HCT116 (cell line): Measurements from ENCODE around the gene MMP10. TPM values are rescaled to one million over a fixed set of nuclear protein-coding genes. Genes with fewer than 3 reads are reported as not detected.

Experiments used
- ATAC-seq: fragments of 200-7000 bp; cut with Tn5 transposase; 2 replicates; pipeline ENCODE4 v1.9.1; 2020; ENCODE audit warnings: mild to moderate bottlenecking, moderate library complexity
- BruUV-seq: library from RNA; stranded (reverse); fragments of 400-500 nt; replicated peaks from 2 replicates; lab custom pipeline; 2021; lab: Mats Ljungman, UMichigan
- CTCF ChIA-PET: fragments of 300-600 bp; sonication (Branson Sonifier 250); formaldehyde crosslinking; loops from one replicate; lab custom pipeline; 2021; ENCODE audit warnings: antibody characterized with exemption; lab: Charles Lee
- POLR2A ChIA-PET: fragments of 300-600, 350-600 bp; sonication (Branson Sonifier 250); formaldehyde crosslinking; loops from one replicate; lab custom pipeline; 2021; ENCODE audit warnings: antibody characterized with exemption; lab: Charles Lee
- RAD21 ChIA-PET, 2 experiments: fragments of 300-600 bp; sonication (Branson Sonifier 250); formaldehyde crosslinking; loops; one replicate each; lab custom pipeline; 2023; ENCODE audit warnings: low total read pairs in 2 of 2; ENCODE audit not compliant: uncharacterized antibody in 2 of 2, unreplicated experiment in 2 of 2, low non-redundant PET in 1 of 2; lab: Charles Lee
- DNase-seq: peaks from one replicate; pipeline ENCODE4 v3.0.0-alpha.2; 2010; ENCODE audit warnings: low read depth, low spot score
- H2AFZ ChIP-seq: fragments of 200-600 bp; shearing (Covaris generic), sonication (generic); 2 replicates; pipeline ENCODE4 v1.6.1; 2017; ENCODE audit warnings: low read depth, mixed run types, mixed read lengths, antibody characterized with exemption, low read length; ENCODE audit not compliant: poor library complexity, severe bottlenecking
- H3K27ac ChIP-seq: 2 replicates; pipeline ENCODE4 v1.5.1; 2012; ENCODE audit warnings: low read depth, low read length
- H3K27me3 ChIP-seq: fragments of 200-600 bp; sonication (generic); 2 replicates; pipeline ENCODE4 v1.6.1; 2016; ENCODE audit warnings: mixed run types, low read length, mixed read lengths; ENCODE audit not compliant: insufficient read depth
- H3K36me3 ChIP-seq, 2 experiments: fragments of 200-500 bp in 1 of 2; fragments of 200-600 bp in 1 of 2; sonication (Bioruptor generic) in 1 of 2; sonication (generic) in 1 of 2; 2 replicates each; pipeline versions ENCODE4 v1.5.1 to v1.6.1; 2014 to 2016; ENCODE audit warnings: low read length in 2 of 2, inconsistent platforms in 1 of 2, mixed read lengths in 1 of 2, mixed run types in 1 of 2; ENCODE audit not compliant: insufficient read depth in 2 of 2, control insufficient read depth in 1 of 2
- H3K4me1 ChIP-seq, 2 experiments: fragments of 200-600 bp in 1 of 2; sonication (generic) in 1 of 2; 2 replicates each; pipeline versions ENCODE4 v1.5.1 to v1.6.1; 2012 to 2017; ENCODE audit warnings: low read length in 2 of 2, inconsistent platforms in 1 of 2, mild to moderate bottlenecking in 1 of 2, mixed read lengths in 1 of 2, mixed run types in 1 of 2, moderate library complexity in 1 of 2; ENCODE audit not compliant: insufficient read depth in 2 of 2, control insufficient read depth in 1 of 2
- H3K4me2 ChIP-seq: fragments of 200-600 bp; sonication (generic); 2 replicates; pipeline ENCODE4 v1.6.1; 2017; ENCODE audit warnings: mixed run types, low read length, mixed read lengths
- H3K4me3 ChIP-seq, 2 experiments: fragments of 200-600 bp in 1 of 2; sonication (generic) in 1 of 2; replicated peaks in 1 of 2; 2 replicates each; pipeline ENCODE4 v1.5.1; 2011 to 2016; ENCODE audit warnings: low read length in 2 of 2, control low read depth in 1 of 2, low read depth in 1 of 2, mild to moderate bottlenecking in 1 of 2, mixed read lengths in 1 of 2, mixed run types in 1 of 2
- H3K79me2 ChIP-seq: fragments of 200-600 bp; sonication (generic); 2 replicates; pipeline ENCODE4 v1.6.1; 2017; ENCODE audit warnings: mild to moderate bottlenecking, mixed run types, low read length, moderate library complexity, mixed read lengths; ENCODE audit not compliant: insufficient read depth
- H3K9ac ChIP-seq: fragments of 200-600 bp; sonication (generic); 2 replicates; pipeline ENCODE4 v1.6.1; 2016; ENCODE audit warnings: low read length, mixed read lengths
- H3K9me2 ChIP-seq: fragments of 200-600 bp; sonication (generic), shearing (Covaris generic); 2 replicates; pipeline ENCODE4 v1.6.1; 2017; ENCODE audit warnings: mixed run types, mild to moderate bottlenecking, moderate library complexity; ENCODE audit not compliant: insufficient read depth
- H3K9me3 ChIP-seq, 2 experiments: fragments of 200-500 bp in 1 of 2; fragments of 200-600 bp in 1 of 2; sonication (Bioruptor generic) in 1 of 2; sonication (generic) in 1 of 2; 2 replicates each; pipeline ENCODE4 v1.6.1; 2014 to 2017; ENCODE audit warnings: low read length in 2 of 2, mixed read lengths in 2 of 2, inconsistent platforms in 1 of 2, low read depth in 1 of 2, mild to moderate bottlenecking in 1 of 2, mixed run types in 1 of 2, moderate library complexity in 1 of 2; ENCODE audit not compliant: control insufficient read depth in 1 of 2, insufficient read depth in 1 of 2
- H4K20me1 ChIP-seq: fragments of 200-600 bp; sonication (generic), shearing (Covaris generic); 2 replicates; pipeline ENCODE4 v1.6.1; 2017; ENCODE audit warnings: mixed run types, mild to moderate bottlenecking, moderate library complexity; ENCODE audit not compliant: insufficient read depth
- CTCF ChIP-seq, 3 experiments: fragments of 200-600 bp in 1 of 3; sonication (generic) in 1 of 3; IDR thresholded peaks in 2 of 3; conservative IDR thresholded peaks in 1 of 3; 2 replicates each; pipeline ENCODE4 v1.5.1; 2012 to 2017; ENCODE audit warnings: low read depth in 2 of 3, low read length in 2 of 3, antibody characterized with exemption in 1 of 3, borderline replicate concordance in 1 of 3, control low read depth in 1 of 3, mild to moderate bottlenecking in 1 of 3, mixed read lengths in 1 of 3, mixed run types in 1 of 3, moderate library complexity in 1 of 3; ENCODE audit not compliant: insufficient read depth in 1 of 3
- EGR1 ChIP-seq: IDR thresholded peaks from 2 replicates; pipeline ENCODE4 v1.6.1; 2012; ENCODE audit warnings: low read depth
- ELF1 ChIP-seq: IDR thresholded peaks from 2 replicates; pipeline ENCODE4 v1.6.1; 2012; ENCODE audit warnings: low read depth, borderline replicate concordance
- JUND ChIP-seq: IDR thresholded peaks from 2 replicates; pipeline ENCODE4 v1.6.1; 2012
- RAD21 ChIP-seq: IDR thresholded peaks from 2 replicates; pipeline ENCODE4 v1.6.1; 2012; ENCODE audit warnings: low read depth, mild to moderate bottlenecking
- REST ChIP-seq: IDR thresholded peaks from 2 replicates; pipeline ENCODE4 v1.6.1; 2012; ENCODE audit warnings: low read depth
- SIN3A ChIP-seq: IDR thresholded peaks from 2 replicates; pipeline ENCODE4 v1.6.1; 2012; ENCODE audit warnings: low read depth
- SRF ChIP-seq: IDR thresholded peaks from 2 replicates; pipeline ENCODE4 v1.6.1; 2012; ENCODE audit warnings: low read depth
- YY1 ChIP-seq: IDR thresholded peaks from 2 replicates; pipeline ENCODE4 v1.6.1; 2011; ENCODE audit warnings: low read length, low read depth, moderate library complexity, mild to moderate bottlenecking; ENCODE audit not compliant: insufficient replicate concordance; ENCODE audit errors: extremely low read depth
- ZNF274 ChIP-seq: fragments of 200-500 bp; sonication (Bioruptor generic); IDR thresholded peaks from 2 replicates; pipeline ENCODE4 v1.6.1; 2014; ENCODE audit warnings: mild to moderate bottlenecking, low read depth, low read length, inconsistent platforms
- intact Hi-C: fragments of 100-400 bp; cut with micrococcal nuclease; formaldehyde crosslinking; loops from 2 replicates; pipeline ENCODE4 v1.10.0; 2022
- total RNA-seq: library from RNA; stranded (reverse); gene quantifications from one replicate; pipeline ENCODE4 v1.2.1, GENCODE V29; 2021; ENCODE audit not compliant: unreplicated experiment
- TF ChIP-seq, protein P1 (sequence below): IDR thresholded peaks from 2 replicates; pipeline ENCODE4 v1.6.1; 2012

MMP10 gene
- total RNA-seq, 1 experiment from 2014 or later: not detected

- Histone ChIP-seq H3K9me2 (no peaks in the 10 kb centered on the region), H3K36me3 (no peaks in the 10 kb centered on the region), H4K20me1 (no peaks in the 10 kb centered on the region), H3K79me2 (no peaks in the 10 kb centered on the region), H2AFZ (no peak overlapping the region), H3K9ac (no peak overlapping the region), H3K27ac (no peak overlapping the region), H3K4me1 (no peaks in the 10 kb centered on the region), H3K9me3 (no peaks in the 10 kb centered on the region), H3K27me3 (no peaks in the 10 kb centered on the region), H3K4me2 (no peak overlapping the region), H3K4me3 (no peak overlapping the region)
- no TSS peak for BruUV-seq
- ChIA-PET POLR2A (no interaction called here), CTCF (interaction anchor here (1.2 to 1.9 kb wide), 2 partner anchors 20 to 161 kb away, joined by 3 to 4 read pairs; no protein-coding TSS in a partner anchor), RAD21 (no interaction called here)
- no peak for TF ChIP-seq ZNF274
- no peak for TF ChIP-seq YY1
- no peak for TF ChIP-seq SRF
- no peak for TF ChIP-seq RAD21
- TF ChIP-seq, protein P1, sequence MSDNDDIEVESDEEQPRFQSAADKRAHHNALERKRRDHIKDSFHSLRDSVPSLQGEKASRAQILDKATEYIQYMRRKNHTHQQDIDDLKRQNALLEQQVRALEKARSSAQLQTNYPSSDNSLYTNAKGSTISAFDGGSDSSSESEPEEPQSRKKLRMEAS: no peak
- TF ChIP-seq SIN3A: no peak
- TF ChIP-seq EGR1: no peak
- TF ChIP-seq ELF1: no peak
- no peak for TF ChIP-seq REST
- TF ChIP-seq CTCF (IDR thresholded peaks at IDR 0.05 in 2 of 3, conservative IDR thresholded peaks at IDR 0.05 in 1 of 3; ENCODE audit: borderline replicate concordance in 1 of 3, insufficient read depth in 1 of 3, low read depth in 2 of 3, low read length in 2 of 3): no peak
- TF ChIP-seq JUND: no peak
- intact Hi-C loops: no loop called here
- DNase-seq (no peak), ATAC-seq (no peak)
Observed at GRCh38 chr11:102753267-102753666, 27.2 kb downstream of the MMP10 start.
